Myocyte (in vitro differentiated cells): ENCODE measurements around the gene TIAM2. TPM values are rescaled to one million over a fixed set of nuclear protein-coding genes. Genes with fewer than 3 reads are reported as not detected.
A peak's percentile ranks its signal among the peaks of the same experiment; 100 is the strongest.
"Not testable (repeated sequence)": the region's sequence is repeated elsewhere in the genome, so short reads cannot be mapped to it uniquely, and the experiment has no call there.

Source experiments
- DNase-seq: peaks from one replicate; pipeline ENCODE4 v3.0.0-alpha.2; 2012; ENCODE audit warnings: low read depth
- total RNA-seq: library from RNA; depleted of rRNA; stranded (reverse); fragments of >200 nt; gene quantifications from 2 replicates; pipeline ENCODE4 v1.2.3, GENCODE V29; 2014

Gene TIAM2
- total RNA-seq, 1 donor from 2014 or later, result 29.4 TPM

DNA sequence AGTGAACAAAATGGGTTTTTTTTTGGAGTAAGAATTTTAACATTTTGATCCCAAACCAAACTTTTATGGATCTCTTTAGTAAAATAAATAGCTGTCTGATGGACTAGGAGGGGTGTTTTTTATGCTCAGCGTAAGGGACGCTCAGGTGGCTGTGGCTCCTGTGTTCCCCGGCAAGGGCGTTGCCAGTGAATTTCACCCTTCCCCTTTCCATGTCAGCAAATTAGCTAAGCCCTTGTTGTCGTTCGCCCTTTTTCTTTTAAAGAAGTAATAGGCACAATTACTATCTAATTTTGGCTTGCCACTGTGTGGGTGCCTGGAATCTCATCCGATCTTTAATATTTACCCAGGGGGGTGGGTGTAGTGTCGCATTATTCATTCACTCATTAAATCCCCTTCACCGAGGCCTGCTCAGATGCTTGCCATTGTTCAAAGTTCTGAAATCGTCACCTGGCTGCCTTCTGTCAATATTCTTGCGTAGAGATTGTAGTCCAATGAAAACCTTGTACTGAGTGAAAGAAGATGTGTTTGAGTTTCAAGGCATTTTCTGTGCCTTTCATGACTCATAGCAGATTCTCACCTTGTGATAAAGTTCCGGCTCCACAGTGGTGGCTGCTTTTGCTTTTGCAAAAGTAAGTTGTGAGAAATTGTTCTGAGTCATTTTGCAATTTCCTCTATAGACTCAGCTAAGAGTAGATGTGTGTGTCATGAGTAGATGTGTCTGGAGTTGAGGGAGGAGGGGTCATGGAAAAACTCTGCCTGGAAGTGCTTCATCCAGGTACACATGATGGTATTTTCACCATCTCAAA lies 228.7 kb downstream of the TIAM2 start:
- no peak for DNase-seq

DNA sequence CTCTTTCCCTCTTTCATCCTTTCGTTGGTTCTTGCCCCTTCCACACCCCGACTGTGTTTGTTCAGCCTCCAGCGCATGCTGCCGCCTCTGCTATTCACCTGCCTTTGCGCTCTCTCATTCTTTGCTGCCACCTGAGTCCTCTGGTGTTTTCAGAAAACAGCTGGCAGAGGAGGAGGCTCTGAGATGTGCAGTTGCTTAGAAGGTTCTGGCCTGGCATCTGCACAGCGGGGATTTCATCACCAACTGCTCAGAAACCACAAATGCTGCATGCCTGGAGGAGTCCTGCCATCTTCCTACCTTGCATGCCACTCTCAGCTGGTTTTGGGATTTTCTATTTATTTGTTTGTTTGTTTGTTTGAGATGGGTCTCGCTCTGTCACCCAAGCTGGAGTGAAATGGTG lies 229.5 kb downstream of the TIAM2 start:
- no peak for DNase-seq

DNA sequence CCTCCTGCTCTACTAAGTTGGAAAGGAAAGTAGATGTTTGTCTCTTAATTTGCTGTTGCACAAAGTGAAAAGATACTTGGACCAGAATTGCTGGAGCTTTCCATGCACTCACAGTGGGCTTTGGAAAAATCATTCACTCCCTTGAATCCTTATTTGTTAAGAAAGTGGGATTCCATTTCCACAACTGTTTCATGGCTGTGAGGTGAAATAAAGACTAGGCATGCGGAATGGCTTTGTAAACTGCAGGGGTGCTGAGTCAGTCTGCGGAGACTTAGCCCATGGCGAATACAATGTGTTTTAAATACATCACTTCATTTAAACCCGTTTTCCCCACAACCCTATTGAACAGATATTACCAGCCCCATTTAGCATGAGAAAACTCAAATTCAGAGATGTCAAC lies 231.9 kb downstream of the TIAM2 start:
- DNase-seq, result no peak

DNA sequence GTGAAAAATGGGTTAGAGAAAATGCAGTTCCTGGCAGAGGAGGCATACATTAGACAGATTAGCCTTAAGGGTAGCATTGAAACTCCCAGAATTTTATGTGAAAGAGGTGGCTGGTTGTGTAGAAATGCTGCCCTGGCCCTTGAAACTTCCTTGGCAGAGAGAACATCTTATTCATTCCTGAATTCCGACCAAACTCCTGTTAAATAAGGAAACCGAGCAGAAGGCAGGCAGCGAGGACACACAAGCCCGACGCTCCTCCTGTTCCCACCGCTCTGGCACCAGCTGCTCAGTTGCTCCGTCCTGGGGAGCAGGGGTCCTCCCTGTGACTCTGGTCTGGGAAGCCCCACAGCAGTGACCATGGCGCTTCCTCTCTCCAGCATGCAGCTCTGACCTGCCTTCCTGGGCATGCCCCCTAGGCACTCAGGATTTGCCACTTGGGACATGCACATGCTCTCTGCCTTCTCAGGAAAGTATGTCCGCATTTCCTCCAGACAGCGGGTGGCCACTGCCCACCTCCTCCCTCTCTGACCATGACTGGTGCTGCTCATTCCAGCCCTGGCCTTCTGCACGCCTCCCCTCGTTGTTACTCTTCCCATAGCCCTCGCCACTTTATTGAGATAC lies 233.5 kb downstream of the TIAM2 start:
- DNase-seq, result no peak

DNA sequence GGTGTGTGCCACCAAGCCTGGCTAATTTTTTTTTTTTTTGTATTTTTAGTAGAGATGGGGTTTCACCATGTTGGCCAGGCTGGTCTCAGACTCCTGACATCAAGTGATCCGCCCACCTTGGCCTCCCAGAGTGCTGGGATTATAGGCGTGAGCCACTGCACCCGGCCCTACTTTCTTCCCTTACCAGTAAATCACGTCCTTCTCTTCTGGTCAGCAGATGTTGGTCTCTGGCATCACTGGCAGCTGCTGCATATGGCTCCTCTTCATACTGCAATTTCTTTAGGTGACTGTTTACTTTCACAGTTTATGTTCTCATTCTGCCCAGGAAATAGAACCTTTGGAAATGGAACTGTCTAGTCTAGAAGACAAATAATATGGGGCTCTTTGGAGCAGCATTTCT lies 235.9 kb downstream of the TIAM2 start:
- DNase-seq, result not testable (repeated sequence)

DNA sequence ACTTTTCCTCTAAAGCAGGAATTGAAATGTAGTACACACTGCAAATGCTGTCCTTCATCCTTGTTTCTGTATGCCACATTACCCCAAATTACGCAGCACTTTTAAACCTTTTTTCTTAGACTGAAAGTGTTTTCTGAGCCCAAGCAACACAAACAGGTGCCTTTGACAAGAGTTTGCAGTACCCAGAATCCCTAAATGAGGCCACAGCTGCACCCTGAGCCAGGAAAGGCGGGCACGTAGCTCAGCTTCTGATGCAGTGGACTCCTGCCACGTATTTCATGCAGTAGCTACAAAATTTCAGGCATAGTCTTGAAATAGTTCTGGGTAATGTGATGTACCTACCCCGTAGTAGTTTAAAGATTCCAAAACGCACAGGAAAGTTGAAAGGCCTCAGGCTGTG lies 237.7 kb downstream of the TIAM2 start:
- DNase-seq, result no peak

DNA sequence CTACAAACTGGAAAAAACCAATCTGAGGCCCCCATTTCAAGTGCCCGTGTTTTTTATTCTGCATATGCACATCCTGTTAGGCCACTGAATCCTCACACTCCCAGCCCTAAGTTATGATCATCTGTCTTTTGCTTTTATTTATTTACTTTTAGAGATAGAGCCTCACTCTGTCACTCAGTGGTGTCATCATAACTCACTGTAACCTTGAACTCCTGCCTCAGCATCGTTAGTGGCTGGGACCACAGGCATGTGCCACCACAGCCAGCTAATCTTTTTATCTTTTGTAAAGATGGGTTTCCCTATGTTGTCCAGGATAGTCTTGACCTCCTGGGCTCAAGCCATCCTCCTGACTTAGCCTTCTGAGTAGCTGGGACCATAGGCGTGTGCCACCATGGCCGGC lies 239.1 kb downstream of the TIAM2 start:
- no peak for DNase-seq

DNA sequence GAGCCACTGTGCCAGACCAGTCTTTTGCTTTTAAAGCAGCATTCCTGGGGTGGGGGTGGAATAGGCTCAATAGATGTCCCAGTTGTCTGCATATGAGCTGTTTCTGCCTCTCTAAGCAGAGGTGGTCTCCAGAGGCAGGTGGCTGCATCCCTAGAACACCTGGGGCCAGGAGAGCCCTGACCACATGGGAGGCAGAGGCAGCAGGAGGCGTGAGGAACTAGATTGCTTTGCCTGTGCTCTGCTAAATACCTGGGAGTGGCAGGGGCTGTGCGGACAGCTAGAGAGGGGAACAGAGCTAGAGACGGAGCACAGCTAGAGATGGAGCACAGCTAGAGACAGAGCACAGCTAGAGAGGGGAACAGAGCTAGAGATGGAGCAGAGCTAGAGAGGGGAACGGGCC lies 239.6 kb downstream of the TIAM2 start:
- DNase-seq, result no peak

DNA sequence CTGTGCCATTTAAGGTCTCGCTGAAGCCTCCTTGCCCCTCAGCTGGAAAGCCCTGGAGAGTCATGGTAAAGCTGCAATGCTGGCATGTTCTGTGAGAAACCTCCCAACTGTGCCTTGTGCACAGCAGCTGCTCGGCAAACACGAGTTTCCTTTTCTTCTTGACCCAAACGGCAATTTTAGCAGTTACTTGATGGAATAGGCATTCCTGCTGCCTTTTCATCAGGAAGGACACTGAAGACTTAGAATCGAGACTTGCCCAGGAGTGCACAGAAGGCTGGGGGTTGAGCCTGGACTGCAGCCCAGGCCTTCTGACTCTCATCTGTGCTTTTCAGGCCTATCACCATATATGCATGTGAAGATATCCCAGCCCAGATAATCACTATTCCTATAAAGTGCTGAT lies 240.0 kb downstream of the TIAM2 start:
- no peak for DNase-seq

DNA sequence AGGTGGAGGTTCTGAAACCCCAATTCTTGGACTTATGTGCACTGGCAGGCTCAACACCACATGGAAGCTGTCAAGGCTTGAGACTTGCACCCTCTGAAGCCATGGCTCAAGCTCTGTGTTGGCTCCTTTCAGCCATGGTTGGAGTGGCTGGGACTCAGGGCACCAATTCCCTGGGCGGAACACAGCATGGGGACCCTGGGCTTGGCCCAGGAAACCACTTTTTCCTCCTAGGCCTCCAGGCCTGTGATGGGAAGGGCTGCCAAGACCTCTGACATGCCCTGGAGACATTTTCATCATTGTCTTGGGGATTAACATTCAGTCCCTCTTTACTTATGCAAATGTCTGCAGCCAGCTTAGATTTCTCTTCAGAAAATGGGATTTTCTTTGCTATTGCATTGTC lies 242.5 kb downstream of the TIAM2 start:
- no peak for DNase-seq

DNA sequence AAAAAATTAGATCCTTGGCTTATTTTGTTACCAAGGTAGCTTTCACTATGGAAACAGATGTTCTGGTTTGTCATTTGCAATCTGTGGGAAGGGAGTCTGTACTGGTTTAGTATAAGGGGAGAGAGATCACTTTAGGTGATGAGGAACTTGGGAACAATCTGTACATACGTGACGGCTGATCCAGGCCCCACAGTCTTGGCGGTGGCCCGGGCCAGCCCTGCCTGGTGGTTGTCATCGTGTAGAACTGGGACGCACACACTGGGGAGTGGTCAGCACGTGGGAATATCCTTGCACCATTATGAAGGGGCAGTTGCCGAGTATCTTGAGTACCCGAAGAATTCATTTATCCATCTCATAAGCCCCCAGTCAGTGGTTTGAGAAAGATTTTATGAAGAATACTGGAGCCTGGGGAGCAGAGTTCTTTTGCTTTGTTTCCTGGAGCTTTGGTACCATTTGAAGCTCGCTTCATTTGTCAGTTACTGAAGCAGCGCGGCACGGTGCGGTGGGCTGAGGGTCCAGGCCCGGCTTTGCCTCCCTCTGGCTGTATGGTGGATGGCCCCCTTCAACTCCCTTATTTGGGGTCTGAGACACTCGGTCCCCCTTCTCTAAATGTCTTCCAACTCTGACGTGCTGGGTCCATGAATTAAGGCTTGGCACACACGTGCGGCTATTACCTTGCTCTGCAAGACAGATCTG lies 245.9 kb downstream of the TIAM2 start:
- DNase-seq, result no peak

DNA sequence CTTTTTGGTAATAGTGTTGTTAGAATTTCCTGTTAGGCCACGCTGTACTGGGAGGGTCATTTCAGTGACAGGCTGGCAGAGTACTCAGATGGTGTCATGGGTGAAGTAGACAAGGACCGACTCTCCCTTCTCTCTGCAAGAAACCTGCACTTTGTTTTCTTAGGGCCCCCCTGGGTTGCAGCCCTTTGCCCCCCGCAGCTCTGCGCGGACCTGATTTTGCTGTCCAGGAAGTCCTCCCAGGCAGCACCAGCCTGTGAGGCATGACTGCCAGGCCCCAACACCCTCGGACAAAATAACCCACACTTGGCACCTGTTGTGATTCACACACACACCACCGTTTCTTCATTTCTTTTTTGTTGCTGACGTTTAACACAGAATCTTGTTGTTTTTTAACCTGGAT lies 246.9 kb downstream of the TIAM2 start:
- no peak for DNase-seq

DNA sequence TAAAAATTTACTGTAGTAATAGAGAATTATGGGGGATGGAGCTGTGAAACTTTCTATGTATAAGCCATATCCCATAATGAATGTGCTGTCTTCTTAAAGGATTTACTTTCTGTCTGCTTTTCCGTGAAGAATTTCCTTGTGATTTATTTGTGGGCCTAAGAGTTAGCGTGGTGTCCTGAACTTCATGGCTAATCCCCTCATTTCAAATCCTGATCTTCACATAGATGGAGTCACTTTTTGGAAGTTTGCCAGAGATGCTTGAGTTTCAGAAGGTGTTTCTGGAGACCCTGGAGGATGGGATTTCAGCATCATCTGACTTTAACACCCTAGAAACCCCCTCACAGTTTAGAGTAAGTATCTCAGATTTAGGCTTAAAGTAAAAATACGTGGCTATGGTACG lies 249.3 kb downstream of the TIAM2 start:
- no peak for DNase-seq

DNA sequence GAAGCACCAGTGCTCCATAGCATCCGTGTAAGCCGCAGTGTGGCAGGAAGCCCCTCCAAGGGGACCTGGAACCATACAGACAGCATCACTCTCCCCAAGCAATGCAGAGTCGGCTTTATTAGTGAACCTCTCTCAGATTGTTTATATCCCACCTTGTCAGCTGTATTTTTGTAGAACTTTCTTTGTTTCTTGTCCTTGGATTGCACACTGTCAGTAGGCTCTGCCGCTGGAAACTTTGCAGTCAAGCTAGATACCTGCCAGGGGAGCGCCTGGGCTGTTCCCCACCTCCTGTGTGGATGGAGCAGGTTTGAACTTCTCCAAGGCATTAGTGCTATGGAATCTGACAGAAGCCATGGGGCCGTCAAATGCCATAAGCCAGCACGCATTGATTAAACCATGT lies 250.1 kb downstream of the TIAM2 start:
- DNase-seq, result no peak

DNA sequence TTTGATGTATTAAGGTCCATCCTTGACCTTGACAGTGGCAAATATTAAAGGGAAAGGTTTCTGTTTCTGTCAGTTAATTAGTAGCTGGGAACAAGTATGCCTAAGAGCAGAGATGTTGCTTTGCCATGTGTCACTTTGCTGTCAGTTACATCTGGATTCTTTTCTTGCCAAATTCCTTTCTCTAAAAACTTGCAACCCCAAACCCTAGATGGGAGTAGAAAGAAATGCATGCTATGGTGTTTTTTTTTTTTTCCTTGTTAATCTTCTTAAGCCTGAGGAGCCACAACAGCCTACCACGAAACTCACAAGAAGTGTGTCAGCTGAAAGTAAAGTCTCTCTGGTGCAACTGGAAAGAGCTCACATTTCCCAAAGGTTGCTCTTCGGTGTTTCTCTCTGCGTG lies 250.7 kb downstream of the TIAM2 start:
- DNase-seq, result peak; percentile 52

DNA sequence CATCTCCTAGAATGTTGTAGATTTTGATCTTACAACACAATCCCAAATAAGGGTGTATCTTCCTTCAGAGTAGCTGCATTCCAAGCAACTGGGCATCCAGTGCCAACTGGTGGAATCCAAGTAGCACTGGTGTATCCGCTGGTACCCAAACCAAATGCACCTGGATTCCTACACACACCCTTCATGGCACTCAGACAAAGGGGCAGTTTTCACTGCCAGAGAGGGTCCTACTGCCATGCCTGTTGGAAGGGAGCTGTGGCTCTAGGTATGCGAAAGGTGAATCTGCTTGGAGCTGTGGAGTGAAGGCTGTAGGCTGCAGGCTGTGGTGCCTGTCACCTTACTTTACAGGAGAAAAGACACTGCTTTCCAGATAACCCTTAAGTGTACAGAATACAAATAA lies 251.7 kb downstream of the TIAM2 start:
- no peak for DNase-seq

DNA sequence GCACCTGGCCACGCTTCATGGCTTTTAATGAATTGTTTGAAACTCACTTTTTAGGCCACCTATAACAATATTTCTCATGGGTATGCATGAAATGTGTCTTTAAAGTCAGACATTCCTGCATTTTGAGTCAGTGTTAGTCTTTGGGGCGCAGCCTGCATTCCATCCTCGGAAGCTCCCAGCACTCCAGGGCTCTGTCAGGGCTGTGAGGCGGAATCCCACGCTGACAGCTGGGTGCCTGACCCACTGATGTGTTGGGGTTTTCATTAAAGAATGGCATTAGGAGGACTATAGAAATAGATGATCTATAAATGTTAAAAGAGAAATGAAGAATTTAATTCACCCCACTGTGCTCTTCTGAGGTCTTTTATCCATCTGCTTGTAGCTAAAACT lies 252.5 kb downstream of the TIAM2 start:
- peak; percentile 81 for DNase-seq

DNA sequence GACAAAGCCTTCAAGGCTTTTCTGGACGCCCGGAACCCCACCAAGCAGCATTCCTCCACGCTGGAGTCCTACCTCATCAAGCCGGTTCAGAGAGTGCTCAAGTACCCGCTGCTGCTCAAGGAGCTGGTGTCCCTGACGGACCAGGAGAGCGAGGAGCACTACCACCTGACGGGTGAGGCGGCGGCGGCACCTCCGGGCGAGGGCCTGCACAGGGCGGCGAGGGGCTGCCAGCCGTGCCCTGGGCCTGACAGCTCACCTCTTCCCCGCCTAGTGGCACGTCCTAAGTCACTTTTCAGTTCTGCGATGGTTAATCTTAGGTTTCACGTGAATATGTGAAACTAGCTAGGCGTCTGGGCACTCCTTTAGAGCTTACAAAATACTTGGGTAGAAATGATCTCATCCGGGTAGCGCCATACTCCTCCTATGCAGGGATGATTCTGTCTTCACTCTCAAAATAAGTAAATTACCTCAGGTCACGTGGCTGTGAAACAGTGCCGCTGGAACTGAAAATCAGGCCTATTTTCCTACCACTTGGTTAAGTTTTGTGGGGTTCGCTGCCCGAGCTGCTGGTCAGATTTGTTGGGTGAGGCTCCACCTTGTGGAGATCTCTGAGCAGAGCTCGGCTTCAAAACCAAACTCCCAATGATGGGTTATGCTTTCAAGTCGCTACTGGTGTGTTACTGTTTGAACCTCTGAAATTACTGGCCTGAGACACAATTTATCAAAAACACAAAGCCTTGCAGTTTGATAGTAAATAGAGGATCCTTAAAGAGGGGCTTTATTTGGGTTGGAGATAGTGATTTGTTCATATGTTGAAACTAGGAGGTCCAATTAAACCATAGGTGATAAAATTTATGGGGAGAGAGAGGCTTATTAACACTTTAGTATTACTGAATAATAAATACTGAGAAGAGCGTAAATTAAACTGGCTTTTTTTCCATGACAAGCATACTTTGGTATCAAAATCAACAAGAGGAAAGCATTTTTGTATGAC lies 253.2 kb downstream of the TIAM2 start:
- DNase-seq, result peak; percentile 82

DNA sequence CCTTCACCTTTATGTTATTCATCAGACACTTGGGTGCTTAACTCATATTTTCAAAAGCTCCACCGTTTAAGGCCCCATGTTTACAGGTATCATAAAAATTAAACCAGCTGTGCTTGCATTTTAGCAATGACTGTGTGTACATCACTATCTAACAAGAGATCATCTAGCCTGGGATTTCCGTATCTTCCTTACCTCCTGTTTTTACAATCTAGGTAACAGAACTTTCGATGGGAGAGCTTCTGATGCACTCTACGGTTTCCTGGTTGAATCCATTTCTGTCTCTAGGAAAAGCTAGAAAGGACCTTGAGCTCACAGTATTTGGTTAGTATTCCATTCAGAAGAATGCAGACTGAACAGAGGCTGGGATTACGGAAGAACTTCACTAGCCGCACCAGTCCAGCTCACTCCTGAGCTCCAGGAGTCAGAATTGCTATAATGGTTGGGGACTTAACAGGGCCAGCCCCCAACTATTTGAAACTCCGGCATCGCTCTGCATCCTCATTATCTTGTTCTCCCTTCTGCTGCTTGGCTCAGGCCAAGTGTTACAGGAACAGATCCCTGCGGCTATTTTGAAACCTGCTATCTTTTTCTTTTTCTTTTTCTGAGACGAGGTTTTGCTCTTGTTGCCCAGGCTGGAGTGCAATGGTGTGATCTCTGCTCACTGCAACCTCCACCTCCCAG lies 255.7 kb downstream of the TIAM2 start:
- DNase-seq, result no peak

DNA sequence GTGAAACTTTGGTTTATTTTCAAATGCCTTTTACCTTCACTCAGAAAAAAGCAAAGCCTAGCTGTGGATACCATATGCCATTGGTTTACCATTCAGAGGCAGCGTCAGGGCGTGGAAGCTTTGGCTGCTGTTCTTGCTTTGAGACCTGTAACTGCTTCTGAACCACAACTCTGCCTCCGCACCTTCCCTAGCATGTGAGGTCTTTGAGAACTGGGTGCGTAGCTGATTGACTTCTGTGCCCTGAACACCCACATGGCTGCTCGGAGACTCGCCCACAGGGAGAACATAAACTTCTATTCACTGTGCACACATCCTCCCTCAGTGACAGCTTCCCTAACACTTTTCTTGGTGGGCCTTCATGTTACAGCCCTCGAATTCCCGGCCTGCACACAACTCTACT lies 257.5 kb downstream of the TIAM2 start:
- DNase-seq, result no peak

DNA sequence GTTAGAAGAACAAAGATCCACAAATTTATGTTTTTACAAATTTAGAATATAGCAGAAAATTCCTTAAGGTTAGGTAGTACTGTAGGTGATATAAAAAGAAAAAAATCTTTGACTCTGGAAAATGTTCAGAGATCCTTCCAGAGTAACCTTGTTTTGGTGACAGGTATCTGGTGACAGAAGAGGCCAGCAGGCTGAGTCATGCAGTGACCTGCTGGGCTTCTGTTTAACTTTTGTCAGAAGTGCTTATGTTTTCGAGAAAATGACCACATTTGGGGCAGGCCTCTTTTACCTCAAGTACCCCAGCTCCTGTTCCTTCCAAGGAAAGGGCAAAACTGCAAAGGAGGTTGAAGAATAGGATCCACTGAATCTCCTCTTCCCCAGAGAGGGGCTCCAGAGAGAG lies 258.2 kb downstream of the TIAM2 start:
- DNase-seq, result no peak
